NCI-H345 (cell line): Measurements from ENCODE around the gene CAVIN4.

Experiments
- DNase-seq: peaks from one replicate; lab custom pipeline; 2025; lab: John Stamatoyannopoulos, UW

CAVIN4 gene

GRCh38 chr9:100590481-100590880, 12.6 kb downstream of the CAVIN4 start:
- DNase-seq = no peak

GRCh38 chr9:100591139-100591538, 13.3 kb downstream of the CAVIN4 start:
- DNase-seq = no peak

GRCh38 chr9:100591639-100592412, 13.9 kb downstream of the CAVIN4 start:
- DNase-seq = no peak

- peak; percentile 77 for DNase-seq
These were observed 17.7 kb downstream of the CAVIN4 start for GRCh38 chr9:100595391-100596199.

- DNase-seq = no peak
These were observed 19.4 kb downstream of the CAVIN4 start for GRCh38 chr9:100597236-100597635.

- DNase-seq = peak; percentile 97
These were observed 20.8 kb downstream of the CAVIN4 start for GRCh38 chr9:100598641-100599145.

GRCh38 chr9:100600521-100601079, 22.7 kb downstream of the CAVIN4 start:
- peak; percentile 63 for DNase-seq

- peak; percentile 70 for DNase-seq
These were observed 23.3 kb downstream of the CAVIN4 start for GRCh38 chr9:100601216-100601615.

GRCh38 chr9:100602342-100602801, 24.5 kb downstream of the CAVIN4 start:
- DNase-seq = peak; percentile 70

- DNase-seq = no peak
These were observed 27.5 kb downstream of the CAVIN4 start for GRCh38 chr9:100605405-100605804.

GRCh38 chr9:100619194-100619593, 41.3 kb downstream of the CAVIN4 start:
- DNase-seq = no peak

- DNase-seq = no peak
These were observed 41.8 kb downstream of the CAVIN4 start for GRCh38 chr9:100619665-100620064.

- no peak for DNase-seq
These were observed 46.1 kb downstream of the CAVIN4 start for GRCh38 chr9:100623969-100624368.

- no peak for DNase-seq
These were observed 49.1 kb downstream of the CAVIN4 start for GRCh38 chr9:100626949-100627348.

- DNase-seq = no peak
These were observed 59.9 kb downstream of the CAVIN4 start for GRCh38 chr9:100637787-100638186.
